EH (cell line): ENCODE results near the gene CFAP107.
A peak's percentile ranks its signal among the peaks of the same experiment; 100 is the strongest.
"Not testable (repeated sequence)": the region's sequence is repeated elsewhere in the genome, so short reads cannot be mapped to it uniquely, and the experiment has no call there.

ENCODE experiments used
- DNase-seq: peaks from one replicate; pipeline ENCODE4 v3.0.0-alpha.2; 2015; ENCODE audit warnings: low read depth

Gene CFAP107

DNA sequence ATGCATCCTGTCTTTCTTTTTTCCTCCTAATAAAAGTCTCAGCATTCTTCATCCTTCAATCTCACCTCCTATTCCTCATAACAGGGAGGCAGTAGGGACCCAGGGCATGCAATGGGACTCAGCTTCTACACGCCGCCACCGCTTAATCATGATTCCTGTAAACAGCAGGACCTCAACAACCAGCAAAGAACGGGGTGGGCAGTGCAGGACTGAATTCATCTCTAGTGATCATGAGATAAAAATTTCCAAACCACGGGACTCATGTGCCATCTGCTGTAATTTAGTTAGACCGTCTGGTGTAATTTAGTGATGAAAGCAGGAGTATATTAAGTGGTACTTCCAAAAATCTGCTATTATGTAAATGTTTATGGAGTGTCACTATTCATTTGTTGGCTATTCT lies 32.9 kb downstream of the CFAP107 start:
- DNase-seq: peak; percentile 3

GRCh38 chr1:12781488-12781887 lies 35.5 kb downstream of the CFAP107 start:
- not testable (repeated sequence) for DNase-seq

GRCh38 chr1:12783783-12784182 lies 37.8 kb downstream of the CFAP107 start:
- DNase-seq: peak; percentile 7

DNA sequence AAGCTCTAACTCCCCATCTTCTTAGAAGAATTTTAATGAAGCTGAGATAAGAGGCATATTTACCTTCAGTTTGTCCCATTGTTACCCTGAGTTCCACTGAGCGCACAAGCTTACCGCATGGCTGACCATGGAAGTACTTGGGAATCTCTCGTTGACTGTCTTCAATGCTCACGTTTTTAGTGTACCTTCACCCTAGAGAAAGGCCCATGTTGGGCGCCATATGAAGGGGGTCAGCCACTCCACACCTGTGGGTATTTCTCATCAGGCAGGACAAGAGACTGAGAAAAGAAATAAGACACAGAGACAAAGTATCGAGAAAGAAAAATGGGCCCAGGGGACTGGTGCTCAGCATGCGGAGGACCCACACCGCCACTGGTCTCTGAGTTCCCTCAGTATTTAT lies 38.7 kb downstream of the CFAP107 start:
- DNase-seq: not testable (repeated sequence)

DNA sequence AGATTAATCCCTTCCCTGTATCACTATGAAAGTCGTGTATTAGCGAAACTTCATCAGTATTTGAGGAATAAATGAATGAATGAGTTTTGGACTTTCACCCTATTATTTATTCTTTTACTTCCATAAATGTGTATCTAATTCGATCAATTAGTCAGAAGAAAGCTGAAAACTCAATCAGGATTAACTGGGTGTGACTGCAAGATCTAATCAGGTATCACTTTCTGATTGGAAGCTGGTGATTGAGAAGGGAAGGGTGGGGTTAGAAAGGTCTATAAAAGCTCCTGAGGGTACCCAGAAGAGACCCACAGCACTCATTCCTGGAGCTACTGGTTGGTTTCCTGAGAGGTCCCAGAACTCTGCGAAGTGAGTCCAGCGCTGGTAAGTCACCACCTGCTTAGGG lies 45.1 kb downstream of the CFAP107 start, which contains the start of gene PRAMEF1:
Gene PRAMEF1 (plus strand): TSS at position 301 of the 400 bp plus-strand sequence. CDS start 1,831 bp downstream, outside the sequence.
- not testable (repeated sequence) for DNase-seq

GRCh38 chr1:12798911-12799310 lies 52.9 kb downstream of the CFAP107 start:
- no peak for DNase-seq

DNA sequence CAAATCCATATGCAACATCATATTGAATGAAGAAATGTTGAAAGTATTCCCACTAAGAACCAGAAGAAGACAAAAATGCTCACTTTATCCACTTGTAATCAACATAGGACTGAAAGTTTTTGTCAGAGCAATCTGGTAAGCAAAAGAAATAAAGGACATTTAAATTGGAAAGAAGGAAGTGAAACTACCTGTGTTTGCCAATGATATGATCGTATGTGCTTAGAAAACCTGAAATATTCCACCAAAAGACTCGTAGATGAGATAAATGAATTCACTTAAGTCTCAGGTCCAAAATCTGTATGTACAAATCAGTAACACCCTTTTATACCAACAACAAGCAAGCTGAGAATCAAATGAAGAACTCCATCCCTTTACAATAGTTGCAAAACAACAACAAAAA lies 53.7 kb downstream of the CFAP107 start:
- DNase-seq: no peak

- DNase-seq: no peak
These were observed 63.9 kb downstream of the CFAP107 start for GRCh38 chr1:12809933-12810332.

DNA sequence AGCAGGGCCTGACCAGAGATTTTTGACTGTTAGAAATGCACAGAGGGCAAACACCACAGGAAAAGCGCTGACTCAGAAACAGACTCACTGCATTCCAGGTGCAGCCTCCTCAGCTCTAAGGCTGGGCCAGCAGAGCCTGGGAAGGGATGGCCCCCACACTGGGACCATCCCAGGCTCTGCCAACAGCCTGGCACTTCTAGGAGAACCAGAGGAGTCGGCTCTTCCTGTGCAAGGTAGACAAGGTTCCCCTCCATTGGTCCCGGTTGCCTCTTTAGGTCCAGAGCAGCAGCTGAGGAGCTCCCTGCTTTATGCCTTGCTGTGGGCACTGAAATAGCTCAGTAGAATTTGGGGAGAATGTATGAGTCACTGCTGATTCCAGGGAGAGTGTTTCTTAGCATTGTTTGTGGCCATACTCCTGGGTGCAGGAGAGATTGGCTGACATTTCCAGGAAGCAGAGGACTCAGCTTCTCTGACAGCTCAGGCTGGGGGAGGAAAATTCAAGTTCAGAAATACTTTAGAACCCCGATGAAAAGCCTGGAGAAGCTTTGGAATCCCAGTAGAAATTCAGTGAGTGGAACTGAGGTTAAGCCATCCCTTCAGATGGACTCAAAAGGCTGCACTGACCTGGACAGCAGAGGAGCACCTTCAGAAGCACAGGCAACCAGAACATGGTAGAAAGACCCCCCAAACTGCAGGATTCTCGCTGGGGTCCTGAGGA lies 64.8 kb downstream of the CFAP107 start:
- peak; percentile 57 for DNase-seq

DNA sequence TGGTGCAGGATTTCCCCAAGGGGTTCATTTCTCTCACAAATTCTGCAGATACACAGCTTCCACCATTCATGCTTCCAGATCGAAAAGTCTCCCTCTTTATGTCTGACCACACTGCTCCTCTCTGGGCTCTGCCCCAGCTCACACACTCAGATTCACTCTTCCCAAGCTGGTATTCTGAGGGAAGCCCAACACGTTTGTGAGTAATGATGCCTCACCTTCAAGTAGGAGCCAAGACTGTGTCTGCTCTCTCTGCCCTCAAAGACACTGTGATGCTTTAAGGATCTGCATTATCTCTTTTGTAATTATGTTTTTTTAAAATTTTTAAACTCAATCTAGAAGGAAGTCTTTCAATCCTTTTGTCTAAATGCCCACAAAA lies 65.4 kb downstream of the CFAP107 start:
- no peak for DNase-seq
